ENCODE data around the gene ALCAM.

The ALCAM gene

DNA sequence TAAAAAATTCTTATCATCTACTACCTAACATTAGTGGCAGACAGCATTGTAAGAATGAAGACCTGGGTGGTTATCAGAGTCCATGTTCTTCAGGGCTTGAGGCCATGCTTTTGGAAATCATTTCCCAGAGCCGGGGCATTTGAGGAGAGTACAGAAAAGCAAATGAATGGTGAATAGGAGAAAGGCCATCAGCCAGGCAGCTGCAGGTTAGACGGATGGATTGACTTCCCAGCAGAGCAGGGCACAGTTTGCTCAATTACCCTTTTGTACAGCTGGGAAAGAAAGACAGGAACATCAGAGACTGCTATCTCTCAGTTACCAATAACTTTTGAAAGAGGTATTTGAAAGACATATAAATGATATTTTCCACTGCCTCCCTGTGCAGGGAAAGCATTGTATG lies 135.6 kb downstream of the ALCAM start:
- Histone ChIP-seq H3K27me3 (ENCODE audit: low read depth, low read length) (no peaks in the 10 kb centered on the region), H3K36me3 (ENCODE audit: control insufficient read depth in 1 of 2, insufficient read depth in 2 of 2, low read length in 2 of 2) (no peaks in the 10 kb centered on the region), H3K4me3 (ENCODE audit: low read depth in 1 of 2, low read length in 2 of 2) (no peak overlapping the region), H3K27ac (ENCODE audit: low read length) (no peak overlapping the region), H3K4me1 (ENCODE audit: control insufficient read depth in 1 of 2, insufficient read depth in 2 of 2, low read length in 2 of 2) (no peaks in the 10 kb centered on the region), H3K9me3 (ENCODE audit: control insufficient read depth in 1 of 2, low read length in 2 of 2) (no peaks in the 10 kb centered on the region)

GRCh38 chr3:105503191-105503593 lies 136.5 kb downstream of the ALCAM start:
- H3K36me3 ChIP-seq (ENCODE audit: control insufficient read depth in 1 of 2, insufficient read depth in 2 of 2, low read length in 2 of 2): no peaks in the 10 kb centered on the region
- H3K27ac ChIP-seq (ENCODE audit: low read length): no peak overlapping the region
- no peaks in the 10 kb centered on the region for H3K4me1 ChIP-seq (ENCODE audit: control insufficient read depth in 1 of 2, insufficient read depth in 2 of 2, low read length in 2 of 2)
- H3K4me3 ChIP-seq (ENCODE audit: low read depth in 1 of 2, low read length in 2 of 2): no peak overlapping the region
- no peaks in the 10 kb centered on the region for H3K27me3 ChIP-seq (ENCODE audit: low read depth, low read length)
- no peaks in the 10 kb centered on the region for H3K9me3 ChIP-seq (ENCODE audit: control insufficient read depth in 1 of 2, low read length in 2 of 2)

DNA sequence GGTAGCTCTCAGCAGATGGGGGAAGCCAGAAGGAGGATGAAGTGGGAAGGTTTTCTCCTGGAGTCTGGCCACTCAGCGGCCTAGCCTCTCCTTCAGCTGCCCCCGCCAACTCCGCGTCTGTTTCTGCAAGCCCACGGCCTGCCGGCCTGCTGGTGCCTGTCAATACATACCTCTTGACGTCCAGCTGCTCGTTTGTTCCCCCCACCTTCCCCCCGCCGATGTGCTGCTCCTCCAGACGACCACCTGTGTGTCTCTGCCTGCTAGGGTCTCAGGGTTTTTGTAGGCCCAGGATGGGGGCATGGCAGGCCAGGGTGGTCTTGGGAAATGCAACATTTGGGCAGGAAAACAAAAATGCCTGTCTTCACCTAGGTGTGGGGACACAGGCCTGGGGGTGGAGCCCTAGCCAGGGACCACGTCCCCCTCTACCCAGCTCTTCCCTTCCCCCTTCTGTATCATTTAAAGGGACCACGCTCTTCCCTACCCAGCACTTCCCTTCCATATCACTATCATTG lies 137.8 kb downstream of the ALCAM start:
- H3K27ac ChIP-seq (ENCODE audit: low read length): no peak overlapping the region
- H3K27me3 ChIP-seq (ENCODE audit: low read depth, low read length): no peaks in the 10 kb centered on the region
- no peak overlapping the region for H3K4me3 ChIP-seq (ENCODE audit: low read depth in 1 of 2, low read length in 2 of 2)
- H3K9me3 ChIP-seq (ENCODE audit: control insufficient read depth in 1 of 2, low read length in 2 of 2): no peaks in the 10 kb centered on the region
- H3K36me3 ChIP-seq (ENCODE audit: control insufficient read depth in 1 of 2, insufficient read depth in 2 of 2, low read length in 2 of 2): no peaks in the 10 kb centered on the region
- no peaks in the 10 kb centered on the region for H3K4me1 ChIP-seq (ENCODE audit: control insufficient read depth in 1 of 2, insufficient read depth in 2 of 2, low read length in 2 of 2)

- H3K4me1 ChIP-seq (ENCODE audit: control insufficient read depth in 1 of 2, insufficient read depth in 2 of 2, low read length in 2 of 2): no peaks in the 10 kb centered on the region
- H3K9me3 ChIP-seq (ENCODE audit: control insufficient read depth in 1 of 2, low read length in 2 of 2): no peaks in the 10 kb centered on the region
- H3K36me3 ChIP-seq (ENCODE audit: control insufficient read depth in 1 of 2, insufficient read depth in 2 of 2, low read length in 2 of 2): no peaks in the 10 kb centered on the region
- H3K27ac ChIP-seq (ENCODE audit: low read length): no peak overlapping the region
- H3K27me3 ChIP-seq (ENCODE audit: low read depth, low read length): no peaks in the 10 kb centered on the region
- H3K4me3 ChIP-seq (ENCODE audit: low read depth in 1 of 2, low read length in 2 of 2): no peak overlapping the region
These were observed 138.5 kb downstream of the ALCAM start for GRCh38 chr3:105505170-105505569.

DNA sequence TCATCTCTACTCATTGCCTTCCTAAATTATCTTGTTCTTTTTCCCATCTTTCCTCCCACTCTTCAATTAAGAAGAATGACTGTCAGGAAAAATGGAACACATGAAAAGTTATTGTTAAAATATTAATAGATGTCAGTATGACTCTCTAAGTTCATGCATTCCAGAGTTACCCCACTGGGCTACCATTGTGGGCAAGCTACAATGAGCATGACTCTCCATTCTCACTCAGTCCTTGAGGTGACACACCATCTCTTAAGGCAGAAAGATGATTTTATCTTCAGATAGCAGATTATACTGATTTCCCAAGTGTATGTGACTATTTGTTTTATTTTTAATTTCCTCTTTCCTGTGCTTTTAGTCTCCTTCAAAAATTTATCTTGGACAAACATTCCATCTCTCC lies 144.3 kb downstream of the ALCAM start:
- no peaks in the 10 kb centered on the region for H3K9me3 ChIP-seq (ENCODE audit: control insufficient read depth in 1 of 2, low read length in 2 of 2)
- H3K36me3 ChIP-seq (ENCODE audit: control insufficient read depth in 1 of 2, insufficient read depth in 2 of 2, low read length in 2 of 2): no peaks in the 10 kb centered on the region
- H3K4me1 ChIP-seq (ENCODE audit: control insufficient read depth in 1 of 2, insufficient read depth in 2 of 2, low read length in 2 of 2): no peaks in the 10 kb centered on the region
- H3K27ac ChIP-seq (ENCODE audit: low read length): no peak overlapping the region
- no peak overlapping the region for H3K4me3 ChIP-seq (ENCODE audit: low read depth in 1 of 2, low read length in 2 of 2)
- H3K27me3 ChIP-seq (ENCODE audit: low read depth, low read length): no peaks in the 10 kb centered on the region

DNA sequence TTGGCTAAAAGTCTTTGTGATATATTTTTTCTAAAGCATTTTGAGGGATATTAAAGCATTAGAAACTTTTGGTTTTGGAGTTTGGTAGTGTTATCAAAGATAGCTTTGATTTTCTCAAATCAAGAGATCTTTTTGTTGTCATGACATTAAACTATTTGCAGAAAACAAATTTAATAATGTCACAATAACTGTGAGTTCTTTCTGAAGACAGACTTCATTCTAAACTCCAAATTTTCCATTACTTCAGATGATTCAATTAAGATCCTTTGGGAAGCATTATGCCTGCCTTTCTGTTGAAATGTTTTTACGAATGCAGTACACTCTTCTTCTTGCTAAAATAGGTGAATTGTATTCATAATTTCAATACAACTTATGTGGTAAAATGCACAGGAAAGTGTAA lies 145.4 kb downstream of the ALCAM start:
- H3K4me1 ChIP-seq (ENCODE audit: control insufficient read depth in 1 of 2, insufficient read depth in 2 of 2, low read length in 2 of 2): no peaks in the 10 kb centered on the region
- H3K27me3 ChIP-seq (ENCODE audit: low read depth, low read length): no peaks in the 10 kb centered on the region
- no peaks in the 10 kb centered on the region for H3K36me3 ChIP-seq (ENCODE audit: control insufficient read depth in 1 of 2, insufficient read depth in 2 of 2, low read length in 2 of 2)
- no peak overlapping the region for H3K4me3 ChIP-seq (ENCODE audit: low read depth in 1 of 2, low read length in 2 of 2)
- no peak overlapping the region for H3K27ac ChIP-seq (ENCODE audit: low read length)
- H3K9me3 ChIP-seq (ENCODE audit: control insufficient read depth in 1 of 2, low read length in 2 of 2): no peaks in the 10 kb centered on the region

- Histone ChIP-seq H3K27ac (ENCODE audit: low read length) (no peak overlapping the region), H3K4me1 (ENCODE audit: control insufficient read depth in 1 of 2, insufficient read depth in 2 of 2, low read length in 2 of 2) (no peaks in the 10 kb centered on the region), H3K9me3 (ENCODE audit: control insufficient read depth in 1 of 2, low read length in 2 of 2) (no peaks in the 10 kb centered on the region), H3K36me3 (ENCODE audit: control insufficient read depth in 1 of 2, insufficient read depth in 2 of 2, low read length in 2 of 2) (no peaks in the 10 kb centered on the region), H3K27me3 (ENCODE audit: low read depth, low read length) (no peaks in the 10 kb centered on the region), H3K4me3 (ENCODE audit: low read depth in 1 of 2, low read length in 2 of 2) (no peak overlapping the region)
These were observed 146.3 kb downstream of the ALCAM start for GRCh38 chr3:105513042-105513441.

GRCh38 chr3:105513886-105514285 lies 147.2 kb downstream of the ALCAM start:
- Histone ChIP-seq H3K36me3 (ENCODE audit: control insufficient read depth in 1 of 2, insufficient read depth in 2 of 2, low read length in 2 of 2) (no peaks in the 10 kb centered on the region), H3K4me1 (ENCODE audit: control insufficient read depth in 1 of 2, insufficient read depth in 2 of 2, low read length in 2 of 2) (no peaks in the 10 kb centered on the region), H3K27ac (ENCODE audit: low read length) (no peak overlapping the region), H3K27me3 (ENCODE audit: low read depth, low read length) (no peaks in the 10 kb centered on the region), H3K4me3 (ENCODE audit: low read depth in 1 of 2, low read length in 2 of 2) (no peak overlapping the region), H3K9me3 (ENCODE audit: control insufficient read depth in 1 of 2, low read length in 2 of 2) (no peaks in the 10 kb centered on the region)

GRCh38 chr3:105515372-105515771 lies 148.7 kb downstream of the ALCAM start:
- Histone ChIP-seq H3K9me3 (ENCODE audit: control insufficient read depth in 1 of 2, low read length in 2 of 2) (no peaks in the 10 kb centered on the region), H3K27ac (ENCODE audit: low read length) (no peak overlapping the region), H3K36me3 (ENCODE audit: control insufficient read depth in 1 of 2, insufficient read depth in 2 of 2, low read length in 2 of 2) (no peaks in the 10 kb centered on the region), H3K27me3 (ENCODE audit: low read depth, low read length) (no peaks in the 10 kb centered on the region), H3K4me1 (ENCODE audit: control insufficient read depth in 1 of 2, insufficient read depth in 2 of 2, low read length in 2 of 2) (no peaks in the 10 kb centered on the region), H3K4me3 (ENCODE audit: low read depth in 1 of 2, low read length in 2 of 2) (no peak overlapping the region)

- Histone ChIP-seq H3K27ac (ENCODE audit: low read length) (no peak overlapping the region), H3K4me3 (ENCODE audit: low read depth in 1 of 2, low read length in 2 of 2) (no peak overlapping the region)
These were observed 150.3 kb downstream of the ALCAM start for GRCh38 chr3:105516972-105517371.

GRCh38 chr3:105518203-105518602 lies 151.5 kb downstream of the ALCAM start:
- Histone ChIP-seq H3K27ac (ENCODE audit: low read length) (no peak overlapping the region), H3K9me3 (ENCODE audit: control insufficient read depth in 1 of 2, low read length in 2 of 2) (no peaks in the 10 kb centered on the region), H3K4me1 (ENCODE audit: control insufficient read depth in 1 of 2, insufficient read depth in 2 of 2, low read length in 2 of 2) (no peaks in the 10 kb centered on the region), H3K36me3 (ENCODE audit: control insufficient read depth in 1 of 2, insufficient read depth in 2 of 2, low read length in 2 of 2) (no peaks in the 10 kb centered on the region), H3K4me3 (ENCODE audit: low read depth in 1 of 2, low read length in 2 of 2) (no peak overlapping the region), H3K27me3 (ENCODE audit: low read depth, low read length) (no peaks in the 10 kb centered on the region)

More at GRCh38 chr3:105516972-105517371, 150.3 kb downstream of the ALCAM start:
- Histone ChIP-seq H3K4me1 (ENCODE audit: control insufficient read depth in 1 of 2, insufficient read depth in 2 of 2, low read length in 2 of 2) (no peaks in the 10 kb centered on the region), H3K9me3 (ENCODE audit: control insufficient read depth in 1 of 2, low read length in 2 of 2) (no peaks in the 10 kb centered on the region), H3K27me3 (ENCODE audit: low read depth, low read length) (no peaks in the 10 kb centered on the region), H3K36me3 (ENCODE audit: control insufficient read depth in 1 of 2, insufficient read depth in 2 of 2, low read length in 2 of 2) (no peaks in the 10 kb centered on the region)

DNA sequence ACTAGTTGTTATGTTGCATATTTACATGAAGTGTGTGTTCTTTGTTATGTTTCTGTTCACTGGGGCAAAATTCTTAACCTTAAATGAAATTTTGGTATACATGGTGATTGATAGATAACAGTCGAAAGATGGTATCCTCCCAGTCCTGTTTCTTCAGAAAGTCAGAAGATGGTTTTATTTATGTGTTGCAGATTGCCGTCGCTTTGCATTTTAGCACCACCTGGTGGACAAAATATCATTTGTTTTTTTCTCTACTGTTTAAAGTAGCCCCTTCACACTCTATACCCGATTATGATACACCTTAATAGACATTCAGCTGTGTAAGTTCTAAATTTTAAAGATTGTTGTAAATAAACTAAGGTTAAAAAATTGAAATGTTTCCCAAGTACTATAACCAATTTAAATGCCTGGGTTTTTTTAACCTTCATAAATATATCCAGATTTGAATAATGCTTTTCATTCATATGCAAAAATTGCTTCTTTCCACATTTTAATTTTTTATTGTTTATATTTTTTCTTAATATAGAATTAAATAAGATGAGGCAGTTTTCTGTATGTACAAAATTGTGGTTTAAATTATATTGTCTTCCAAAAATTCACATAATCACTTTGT lies 152.2 kb downstream of the ALCAM start:
- Histone ChIP-seq H3K27me3 (ENCODE audit: low read depth, low read length) (no peaks in the 10 kb centered on the region), H3K27ac (ENCODE audit: low read length) (no peak overlapping the region), H3K4me3 (ENCODE audit: low read depth in 1 of 2, low read length in 2 of 2) (no peak overlapping the region), H3K9me3 (ENCODE audit: control insufficient read depth in 1 of 2, low read length in 2 of 2) (no peaks in the 10 kb centered on the region), H3K4me1 (ENCODE audit: control insufficient read depth in 1 of 2, insufficient read depth in 2 of 2, low read length in 2 of 2) (no peaks in the 10 kb centered on the region), H3K36me3 (ENCODE audit: control insufficient read depth in 1 of 2, insufficient read depth in 2 of 2, low read length in 2 of 2) (no peaks in the 10 kb centered on the region)

Measured in muscle layer of duodenum (tissue), 2 donors.